Loucy (cell line): ENCODE data around the gene GABPA.

Experiments
- H2AFZ ChIP-seq: fragments of 200-600 bp; sonication (generic); 2 replicates; pipeline ENCODE4 v1.6.0; 2016; ENCODE audit warnings: antibody characterized with exemption, mild to moderate bottlenecking, low read length, moderate library complexity
- H3F3A ChIP-seq: fragments of 200-600 bp; 2 replicates; pipeline ENCODE4 v1.6.0; 2016; ENCODE audit warnings: antibody characterized with exemption, low read depth, mild to moderate bottlenecking
- H3K27me3 ChIP-seq: fragments of 200-600 bp; sonication (generic); 2 replicates; pipeline ENCODE4 v1.6.1; 2014; ENCODE audit warnings: low read length, mild to moderate bottlenecking; ENCODE audit not compliant: insufficient read depth, poor library complexity, severe bottlenecking
- H3K36me3 ChIP-seq: fragments of 200-600 bp; sonication (generic); 2 replicates; pipeline ENCODE4 v1.6.1; 2016; ENCODE audit warnings: low read length; ENCODE audit not compliant: insufficient read depth
- H3K4me1 ChIP-seq: fragments of 200-600 bp; sonication (generic); 2 replicates; pipeline ENCODE4 v1.5.1; 2014; ENCODE audit warnings: low read length, mild to moderate bottlenecking; ENCODE audit not compliant: insufficient read depth, poor library complexity, severe bottlenecking
- H3K4me2 ChIP-seq: fragments of 200-600 bp; sonication (generic); 2 replicates; pipeline ENCODE4 v1.6.0; 2014; ENCODE audit warnings: antibody characterized with exemption, low read length, low read depth, mild to moderate bottlenecking; ENCODE audit not compliant: poor library complexity, severe bottlenecking
- H3K4me3 ChIP-seq: fragments of 200-600 bp; sonication (generic); 2 replicates; pipeline ENCODE4 v1.5.1; 2014; ENCODE audit warnings: low read length, mild to moderate bottlenecking, mixed read lengths; ENCODE audit not compliant: poor library complexity, severe bottlenecking
- H3K79me2 ChIP-seq: fragments of 200-600 bp; sonication (generic); 2 replicates; pipeline ENCODE4 v1.6.1; 2014; ENCODE audit warnings: low read length; ENCODE audit not compliant: insufficient read depth
- H3K9ac ChIP-seq: fragments of 200-600 bp; sonication (generic); 2 replicates; pipeline ENCODE4 v1.6.0; 2014; ENCODE audit warnings: mild to moderate bottlenecking, low read depth, low read length, moderate library complexity; ENCODE audit not compliant: poor library complexity, severe bottlenecking
- H3K9me2 ChIP-seq: fragments of 200-600 bp; sonication (generic); replicated peaks from 2 replicates; pipeline ENCODE4 v1.6.1; 2016; ENCODE audit warnings: low read depth, low read length, mixed read lengths
- H3K9me3 ChIP-seq: fragments of 200-600 bp; sonication (generic); 2 replicates; pipeline ENCODE4 v1.6.1; 2014; ENCODE audit warnings: mild to moderate bottlenecking, antibody characterized with exemption, low read length, low read depth; ENCODE audit not compliant: insufficient read depth
- H4K20me1 ChIP-seq: fragments of 200-600 bp; sonication (generic); 2 replicates; pipeline ENCODE4 v1.6.0; 2014; ENCODE audit warnings: antibody characterized with exemption, low read length, mild to moderate bottlenecking; ENCODE audit not compliant: insufficient read depth, poor library complexity, severe bottlenecking
- EZH2phosphoT487 ChIP-seq: fragments of 200-600 bp; IDR thresholded peaks from 2 replicates; pipeline ENCODE4 v1.6.1; 2018; ENCODE audit warnings: antibody characterized with exemption, mild to moderate bottlenecking, moderate library complexity, borderline replicate concordance
- TF ChIP-seq, protein P1 (sequence below): fragments of 200-600 bp; sonication (generic); conservative IDR thresholded peaks from 2 replicates; pipeline ENCODE4 v1.5.1; 2014; ENCODE audit warnings: mild to moderate bottlenecking, antibody characterized with exemption, low read length

Gene GABPA

DNA sequence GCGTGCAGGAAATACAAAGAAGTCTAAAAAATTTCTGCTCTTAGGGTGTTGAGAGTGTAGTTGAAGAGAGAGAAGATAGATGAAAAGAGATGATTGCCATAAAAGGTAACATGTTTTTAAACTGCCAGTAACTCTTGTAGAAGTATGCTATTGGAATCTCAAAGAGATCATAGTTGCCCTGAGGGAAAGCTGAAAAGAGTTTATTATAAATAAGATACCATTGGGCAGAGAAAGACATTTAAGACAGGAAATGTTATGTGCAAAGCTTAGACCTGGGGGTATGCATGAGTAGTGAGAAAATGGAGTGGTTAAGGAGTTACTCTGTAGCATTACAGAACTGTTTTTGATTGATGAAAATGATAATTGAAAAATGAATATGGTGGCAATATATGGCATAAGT is 17.6 kb downstream of the GABPA start:
- H3K4me3 ChIP-seq, result no peak overlapping the region
- no peak for TF ChIP-seq EZH2phosphoT487
- TF ChIP-seq, protein P1, sequence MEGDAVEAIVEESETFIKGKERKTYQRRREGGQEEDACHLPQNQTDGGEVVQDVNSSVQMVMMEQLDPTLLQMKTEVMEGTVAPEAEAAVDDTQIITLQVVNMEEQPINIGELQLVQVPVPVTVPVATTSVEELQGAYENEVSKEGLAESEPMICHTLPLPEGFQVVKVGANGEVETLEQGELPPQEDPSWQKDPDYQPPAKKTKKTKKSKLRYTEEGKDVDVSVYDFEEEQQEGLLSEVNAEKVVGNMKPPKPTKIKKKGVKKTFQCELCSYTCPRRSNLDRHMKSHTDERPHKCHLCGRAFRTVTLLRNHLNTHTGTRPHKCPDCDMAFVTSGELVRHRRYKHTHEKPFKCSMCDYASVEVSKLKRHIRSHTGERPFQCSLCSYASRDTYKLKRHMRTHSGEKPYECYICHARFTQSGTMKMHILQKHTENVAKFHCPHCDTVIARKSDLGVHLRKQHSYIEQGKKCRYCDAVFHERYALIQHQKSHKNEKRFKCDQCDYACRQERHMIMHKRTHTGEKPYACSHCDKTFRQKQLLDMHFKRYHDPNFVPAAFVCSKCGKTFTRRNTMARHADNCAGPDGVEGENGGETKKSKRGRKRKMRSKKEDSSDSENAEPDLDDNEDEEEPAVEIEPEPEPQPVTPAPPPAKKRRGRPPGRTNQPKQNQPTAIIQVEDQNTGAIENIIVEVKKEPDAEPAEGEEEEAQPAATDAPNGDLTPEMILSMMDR, result no peak
- peaks cover 7% of the 10 kb centered on the region for H3F3A ChIP-seq
- H4K20me1 ChIP-seq, result no peaks in the 10 kb centered on the region
- no peak overlapping the region for H2AFZ ChIP-seq
- no peaks in the 10 kb centered on the region for H3K79me2 ChIP-seq
- no peaks in the 10 kb centered on the region for H3K9me3 ChIP-seq
- peaks cover 27% of the 10 kb centered on the region for H3K4me1 ChIP-seq
- H3K27me3 ChIP-seq, result no peaks in the 10 kb centered on the region
- H3K36me3 ChIP-seq, result peaks cover 33% of the 10 kb centered on the region
- no peak overlapping the region for H3K4me2 ChIP-seq
- H3K9me2 ChIP-seq, result no peaks in the 10 kb centered on the region
- no peak overlapping the region for H3K9ac ChIP-seq

DNA sequence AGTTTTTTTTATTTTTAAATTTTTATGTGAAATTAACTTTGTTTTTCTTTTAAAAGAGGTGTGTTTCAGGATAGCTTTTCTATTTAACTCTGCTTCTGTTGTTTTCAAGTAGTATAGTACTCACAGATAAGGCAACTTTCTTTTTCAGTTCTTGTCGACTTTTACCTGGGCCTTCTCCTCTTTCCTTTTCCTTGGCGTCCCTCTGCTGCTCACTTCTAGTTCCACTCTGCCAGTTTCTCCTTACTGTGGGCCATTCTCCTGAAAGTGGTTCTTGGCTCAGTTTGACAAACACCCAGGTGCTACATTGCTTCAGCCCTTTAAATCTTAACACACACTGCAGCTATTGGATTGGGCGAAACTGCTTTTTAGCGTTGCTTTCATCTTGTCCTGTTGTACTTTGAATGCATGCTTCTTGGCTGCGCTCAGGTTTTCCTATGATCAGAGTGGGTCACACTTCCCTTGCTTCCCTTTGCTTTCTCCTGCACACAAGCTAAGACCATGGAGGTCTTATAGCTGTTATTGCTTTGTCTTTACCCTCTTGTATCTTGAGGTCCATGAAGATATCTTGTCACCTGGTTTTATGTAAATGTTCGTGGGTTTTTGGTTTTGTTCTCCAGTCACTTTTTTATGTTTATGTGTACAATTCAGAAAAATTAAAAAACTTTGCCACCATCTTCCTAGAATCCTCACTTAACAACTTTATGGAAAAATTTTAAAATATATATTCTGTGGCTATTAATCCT is 21.6 kb downstream of the GABPA start:
- peaks cover 61% of the 10 kb centered on the region for H3K36me3 ChIP-seq
- H4K20me1 ChIP-seq, result no peaks in the 10 kb centered on the region
- TF ChIP-seq, protein P1, result no peak
- no peak for TF ChIP-seq EZH2phosphoT487
- H2AFZ ChIP-seq, result no peak overlapping the region
- no peak overlapping the region for H3K9ac ChIP-seq
- no peak overlapping the region for H3K4me2 ChIP-seq
- no peaks in the 10 kb centered on the region for H3F3A ChIP-seq
- no peaks in the 10 kb centered on the region for H3K9me2 ChIP-seq
- H3K4me1 ChIP-seq, result peaks cover 9% of the 10 kb centered on the region
- H3K79me2 ChIP-seq, result no peaks in the 10 kb centered on the region
- no peaks in the 10 kb centered on the region for H3K9me3 ChIP-seq
- no peaks in the 10 kb centered on the region for H3K27me3 ChIP-seq
- no peak overlapping the region for H3K4me3 ChIP-seq

DNA sequence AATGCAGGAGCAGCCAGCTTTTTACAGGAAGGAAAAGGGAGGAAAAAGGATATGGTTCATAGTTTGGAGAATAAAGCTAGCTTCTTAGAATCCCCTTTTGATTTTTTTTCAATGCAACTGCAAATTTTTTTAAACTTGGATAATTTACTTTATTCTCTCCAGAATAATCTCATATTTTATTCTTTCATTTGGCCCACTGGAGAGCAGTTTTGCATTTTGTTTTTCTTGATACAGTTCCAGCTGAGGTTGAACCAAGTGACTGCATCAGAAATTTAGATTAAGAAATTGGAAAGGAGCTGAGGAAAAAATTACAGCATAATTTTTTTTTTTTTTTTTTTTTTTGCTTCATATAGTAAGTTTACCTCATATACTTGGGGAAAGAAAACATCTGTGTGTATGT is 22.8 kb downstream of the GABPA start:
- Histone ChIP-seq H3K4me3 (no peak overlapping the region), H4K20me1 (no peaks in the 10 kb centered on the region), H3K27me3 (no peaks in the 10 kb centered on the region), H3K9me2 (no peaks in the 10 kb centered on the region), H3K9ac (no peak overlapping the region), H3F3A (no peaks in the 10 kb centered on the region), H3K4me1 (peaks cover 5% of the 10 kb centered on the region), H3K9me3 (no peaks in the 10 kb centered on the region), H3K79me2 (no peaks in the 10 kb centered on the region), H3K36me3 (peaks cover 63% of the 10 kb centered on the region), H2AFZ (no peak overlapping the region), H3K4me2 (no peak overlapping the region)
- no peak for TF ChIP-seq EZH2phosphoT487
- TF ChIP-seq, protein P1, result no peak
